Upper lobe of left lung (tissue), 6 donors: ENCODE data around the gene PCSK5. TPM values are rescaled to one million over a fixed set of nuclear protein-coding genes. Genes with fewer than 3 reads are reported as not detected.
"Not testable (repeated sequence)": the region's sequence is repeated elsewhere in the genome, so short reads cannot be mapped to it uniquely, and the experiment has no call there.

ENCODE experiments used
- ATAC-seq, 2 donors: fragments of 200-7000 bp; cut with Tn5 transposase; one replicate each; pipeline ENCODE4 v1.9.1; 2022; ENCODE audit warnings: mild to moderate bottlenecking in 2 of 2, moderate library complexity in 2 of 2; ENCODE audit not compliant: low FRiP score in 2 of 2
- DNase-seq, 2 donors: peaks; one replicate each; pipeline ENCODE4 v3.0.0-alpha.2; 2019 to 2020
- H3K27ac ChIP-seq, 4 donors: fragments of 200-600 bp; sonication (generic); one replicate each; pipeline ENCODE4 v1.5.1; 2016 to 2019
- H3K27me3 ChIP-seq, 4 donors: fragments of 200-600 bp; sonication (generic); one replicate each; pipeline ENCODE4 v1.5.1; 2017 to 2019
- H3K36me3 ChIP-seq, 4 donors: fragments of 200-600 bp; sonication (generic); one replicate each; pipeline ENCODE4 v1.5.1; 2016 to 2019
- H3K4me1 ChIP-seq, 4 donors: fragments of 200-600 bp; sonication (generic); one replicate each; pipeline ENCODE4 v1.5.1; 2018 to 2019
- H3K4me3 ChIP-seq, 4 donors: fragments of 200-600 bp; sonication (generic); one replicate each; pipeline ENCODE4 v1.5.1; 2017 to 2019; ENCODE audit warnings: mild to moderate bottlenecking in 2 of 4, moderate library complexity in 1 of 4
- H3K9me3 ChIP-seq, 4 donors: fragments of 200-600 bp; sonication (generic); one replicate each; pipeline ENCODE4 v1.5.1; 2018 to 2019
- EP300 ChIP-seq, 4 donors: sonication (generic); formaldehyde crosslinking; IDR thresholded peaks; one replicate each; pipeline ENCODE4 v1.5.1; 2017; ENCODE audit warnings: antibody characterized with exemption in 4 of 4, control low read depth in 2 of 4
- POLR2A ChIP-seq, 4 donors: fragments of 450-650 bp; IDR thresholded peaks; one replicate each; pipeline ENCODE4 v1.5.1; 2016 to 2017; ENCODE audit warnings: antibody characterized with exemption in 4 of 4, mild to moderate bottlenecking in 2 of 4
- POLR2AphosphoS5 ChIP-seq, 2 donors: sonication (generic); formaldehyde crosslinking; IDR thresholded peaks; one replicate each; pipeline ENCODE4 v1.5.1; 2017; ENCODE audit warnings: antibody characterized with exemption in 2 of 2
- WGBS, 2 donors: methylation state at CpG; one replicate each; pipeline ENCODE4 v1.1.5; 2017 to 2018; 5-methylcytosine and 5-hydroxymethylcytosine counted together
- total RNA-seq, 6 donors: library from RNA; depleted of rRNA in 4 of 6; stranded (reverse); fragments of >200 nt in 4 of 6; gene quantifications; one replicate each; pipeline versions ENCODE4 v1.1.0 to v1.2.1, GENCODE V29; 2016 to 2021
- TF ChIP-seq, protein P1 (sequence below), 6 experiments: fragments of 450-650 bp in 4 of 6; fragments of 200-600 bp in 2 of 6; sonication (generic) in 2 of 6; IDR thresholded peaks; one replicate each; pipeline ENCODE4 v1.5.1; 2016 to 2019; ENCODE audit warnings: antibody characterized with exemption in 6 of 6
- donor health status: DM: no; HTN: no; CAD: no; lungs with moderate emphysema.
- donor health status: DM: no; HTN: yes; CAD: no; lungs with severe emphysema.

The PCSK5 gene
- total RNA-seq, 6 donors from 2014 or later = 12.8 to 29.2 (median 18.3) TPM

DNA sequence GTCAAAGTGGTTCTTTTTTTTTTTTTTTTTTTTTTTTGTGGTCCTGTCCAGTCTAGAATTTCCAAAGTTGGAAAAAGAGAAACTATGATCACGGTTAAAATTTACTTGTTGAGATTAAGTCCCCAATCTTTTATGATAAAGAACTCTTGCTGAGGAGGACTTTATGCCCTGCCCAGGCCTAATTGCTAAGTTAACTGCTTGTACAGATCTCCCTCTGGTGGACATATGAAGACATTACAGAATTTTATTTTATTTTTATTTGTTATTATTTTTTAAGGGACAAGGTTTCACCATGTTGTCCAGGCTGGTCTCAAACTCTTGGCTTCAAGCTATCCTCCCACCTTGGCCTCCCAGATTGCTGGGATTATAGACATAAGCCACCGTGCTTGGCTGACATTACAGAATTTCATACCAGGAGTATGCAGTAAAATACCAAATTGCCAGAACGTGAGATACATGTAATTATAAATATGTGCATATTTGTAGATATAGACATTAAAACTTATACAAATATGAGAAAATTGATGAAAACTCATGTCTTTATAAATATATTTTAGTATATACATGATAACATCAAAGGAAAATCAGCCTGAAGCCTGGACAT, 412.6 kb downstream of the PCSK5 start:
- Histone ChIP-seq H3K9me3 (no peaks in the 10 kb centered on the region), H3K27ac (no peak overlapping the region), H3K4me3 (no peak overlapping the region), H3K27me3 (no peaks in the 10 kb centered on the region), H3K4me1 (no peaks in the 10 kb centered on the region), H3K36me3 (no peaks in the 10 kb centered on the region)
- WGBS, 2 donors = 27 to 28% methylated on average over 3 of the region's 3 CpGs
- ATAC-seq (peak in 1 of 2 donors; percentile 69), DNase-seq (no peak)
- TF ChIP-seq, protein P1, sequence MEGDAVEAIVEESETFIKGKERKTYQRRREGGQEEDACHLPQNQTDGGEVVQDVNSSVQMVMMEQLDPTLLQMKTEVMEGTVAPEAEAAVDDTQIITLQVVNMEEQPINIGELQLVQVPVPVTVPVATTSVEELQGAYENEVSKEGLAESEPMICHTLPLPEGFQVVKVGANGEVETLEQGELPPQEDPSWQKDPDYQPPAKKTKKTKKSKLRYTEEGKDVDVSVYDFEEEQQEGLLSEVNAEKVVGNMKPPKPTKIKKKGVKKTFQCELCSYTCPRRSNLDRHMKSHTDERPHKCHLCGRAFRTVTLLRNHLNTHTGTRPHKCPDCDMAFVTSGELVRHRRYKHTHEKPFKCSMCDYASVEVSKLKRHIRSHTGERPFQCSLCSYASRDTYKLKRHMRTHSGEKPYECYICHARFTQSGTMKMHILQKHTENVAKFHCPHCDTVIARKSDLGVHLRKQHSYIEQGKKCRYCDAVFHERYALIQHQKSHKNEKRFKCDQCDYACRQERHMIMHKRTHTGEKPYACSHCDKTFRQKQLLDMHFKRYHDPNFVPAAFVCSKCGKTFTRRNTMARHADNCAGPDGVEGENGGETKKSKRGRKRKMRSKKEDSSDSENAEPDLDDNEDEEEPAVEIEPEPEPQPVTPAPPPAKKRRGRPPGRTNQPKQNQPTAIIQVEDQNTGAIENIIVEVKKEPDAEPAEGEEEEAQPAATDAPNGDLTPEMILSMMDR (IDR thresholded peaks at IDR 0.05) = peak; percentile 35 to 68 (median 52)
- no peak for TF ChIP-seq POLR2AphosphoS5 (IDR thresholded peaks at IDR 0.05)

DNA sequence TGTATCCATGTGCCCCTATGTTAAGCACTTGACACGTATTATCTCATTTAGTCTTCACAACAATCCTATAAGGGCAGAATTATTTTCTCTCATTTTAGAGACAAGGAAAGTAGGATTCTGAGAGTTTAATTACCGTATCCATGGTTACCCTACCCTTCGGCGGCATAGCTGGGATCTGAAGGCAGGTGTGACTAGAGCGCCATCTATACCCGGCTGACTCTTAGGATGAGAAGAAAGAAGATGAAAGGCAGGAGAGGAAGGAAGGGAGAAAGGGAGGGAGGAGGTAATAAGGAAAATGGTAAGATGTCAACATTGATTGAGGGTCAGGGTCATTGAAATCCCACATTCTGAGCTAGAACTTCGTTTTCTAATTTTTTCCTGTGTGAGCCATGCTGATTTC, 416.6 kb downstream of the PCSK5 start:
- not testable (repeated sequence) for H3K27me3 ChIP-seq, DNase-seq, H3K4me1 ChIP-seq, H3K27ac ChIP-seq, H3K4me3 ChIP-seq, H3K9me3 ChIP-seq, H3K36me3 ChIP-seq, ATAC-seq
- 37 to 46% methylated on average over 6 of the region's 7 CpGs for WGBS, 2 donors

GRCh38 chr9:76310577-76310976, 420.1 kb downstream of the PCSK5 start:
- H3K4me3 ChIP-seq = no peak overlapping the region

DNA sequence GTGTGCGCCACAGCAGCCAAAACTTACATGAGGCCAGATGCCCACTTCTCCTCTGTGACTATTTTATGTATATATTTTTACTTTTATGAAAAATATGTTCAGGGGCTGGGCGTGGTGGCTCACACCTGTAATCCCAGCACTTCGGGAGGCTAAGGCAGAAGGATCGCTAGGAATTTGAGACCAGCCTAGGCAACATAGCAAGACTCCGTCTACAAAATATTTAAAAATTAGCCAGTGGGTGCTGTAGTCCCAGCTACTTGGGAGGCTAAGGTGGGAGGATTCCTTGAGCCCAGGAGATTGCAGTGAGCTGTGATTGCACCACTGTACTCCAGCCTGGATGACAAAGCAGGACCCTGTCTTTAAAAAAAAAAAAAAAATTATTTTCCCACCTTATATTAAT, 420.5 kb downstream of the PCSK5 start:
- Histone ChIP-seq H3K36me3 (no peaks in the 10 kb centered on the region), H3K9me3 (no peaks in the 10 kb centered on the region), H3K4me3 (no peak overlapping the region), H3K4me1 (no peaks in the 10 kb centered on the region), H3K27me3 (no peaks in the 10 kb centered on the region), H3K27ac (no peak overlapping the region)
- ATAC-seq (no peak), DNase-seq (no peak)
- TF ChIP-seq, protein P1 (IDR thresholded peaks at IDR 0.05) = no peak
- TF ChIP-seq EP300 (IDR thresholded peaks at IDR 0.05) (no peak), POLR2AphosphoS5 (IDR thresholded peaks at IDR 0.05) (no peak), POLR2A (IDR thresholded peaks at IDR 0.05) (no peak)
- 94 to 96% methylated on average over 5 of the region's 5 CpGs for WGBS, 2 donors

More at GRCh38 chr9:76310577-76310976, 420.1 kb downstream of the PCSK5 start:
- H3K4me1 ChIP-seq = no peaks in the 10 kb centered on the region
- H3K27me3 ChIP-seq = no peaks in the 10 kb centered on the region
- 93 to 95% methylated on average over 7 of the region's 7 CpGs for WGBS, 2 donors
- DNase-seq (no peak), ATAC-seq (no peak)
- no peak overlapping the region for H3K27ac ChIP-seq
- H3K9me3 ChIP-seq = no peaks in the 10 kb centered on the region
- H3K36me3 ChIP-seq = no peaks in the 10 kb centered on the region
- no peak for TF ChIP-seq POLR2A (IDR thresholded peaks at IDR 0.05)
- no peak for TF ChIP-seq POLR2AphosphoS5 (IDR thresholded peaks at IDR 0.05)
- no peak for TF ChIP-seq EP300 (IDR thresholded peaks at IDR 0.05)
- TF ChIP-seq, protein P1 (IDR thresholded peaks at IDR 0.05) = no peak

DNA sequence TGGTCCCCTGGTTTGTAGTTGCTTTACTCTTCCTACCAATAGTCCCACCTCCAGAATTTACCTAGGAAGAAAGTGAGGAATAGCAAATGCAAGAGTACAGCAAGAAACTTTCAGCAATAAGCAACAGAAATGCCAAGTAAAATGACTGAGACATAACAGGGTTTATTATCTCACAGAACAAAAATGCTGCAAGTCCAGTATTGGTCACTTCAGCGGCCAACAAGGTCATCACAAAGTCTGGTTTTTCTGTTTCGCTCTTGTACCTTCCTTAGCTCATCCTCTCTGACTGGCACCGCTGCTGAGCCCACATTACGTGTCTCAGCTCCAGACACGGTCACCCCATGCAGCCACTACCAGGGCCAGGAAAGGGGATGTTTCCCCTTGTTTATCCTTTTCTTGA, 421.1 kb downstream of the PCSK5 start:
- ATAC-seq (peak in 1 of 2 donors; percentile 83), DNase-seq (no peak)
- Histone ChIP-seq H3K36me3 (no peaks in the 10 kb centered on the region), H3K4me3 (no peak overlapping the region), H3K27ac (no peak overlapping the region), H3K27me3 (no peaks in the 10 kb centered on the region), H3K4me1 (no peaks in the 10 kb centered on the region), H3K9me3 (no peaks in the 10 kb centered on the region)
- TF ChIP-seq EP300 (IDR thresholded peaks at IDR 0.05) = no peak
- TF ChIP-seq, protein P1 (IDR thresholded peaks at IDR 0.05) = no peak
- TF ChIP-seq POLR2AphosphoS5 (IDR thresholded peaks at IDR 0.05) = no peak
- TF ChIP-seq POLR2A (IDR thresholded peaks at IDR 0.05) = no peak
- WGBS, 2 donors = 87 to 95% methylated on average over 5 of the region's 5 CpGs
